KMS-11 (cell line): ENCODE data around the gene PPP2R5D.

Experiments
- H2AFZ ChIP-seq: fragments of 200-600 bp; sonication (generic); 2 replicates; pipeline ENCODE4 v1.6.1; 2016; ENCODE audit warnings: antibody characterized with exemption, mixed run types, low read depth
- H3K27ac ChIP-seq: fragments of 200-600 bp; sonication (generic); 2 replicates; pipeline ENCODE4 v1.6.1; 2016; ENCODE audit warnings: mild to moderate bottlenecking, mixed run types
- H3K27me3 ChIP-seq: fragments of 200-600 bp; sonication (generic); 2 replicates; pipeline ENCODE4 v1.6.1; 2017; ENCODE audit warnings: mild to moderate bottlenecking, low read depth, mixed run types, moderate library complexity; ENCODE audit not compliant: insufficient read depth
- H3K36me3 ChIP-seq: fragments of 200-600 bp; sonication (generic); 2 replicates; pipeline ENCODE4 v1.6.1; 2017; ENCODE audit warnings: mild to moderate bottlenecking, mixed run types; ENCODE audit not compliant: insufficient read depth
- H3K4me1 ChIP-seq: fragments of 200-600 bp; sonication (generic); 2 replicates; pipeline ENCODE4 v1.6.1; 2016; ENCODE audit warnings: mild to moderate bottlenecking, low read depth, mixed run types; ENCODE audit not compliant: poor library complexity, severe bottlenecking
- H3K4me2 ChIP-seq: fragments of 200-600 bp; sonication (generic); 2 replicates; pipeline ENCODE4 v1.7.0; 2016; ENCODE audit warnings: mild to moderate bottlenecking, mixed run types
- H3K4me3 ChIP-seq: fragments of 200-600 bp; sonication (generic); IDR thresholded peaks from 2 replicates; pipeline ENCODE4 v1.6.1; 2017; ENCODE audit warnings: low read depth, low read length, mixed read lengths; ENCODE audit not compliant: insufficient read depth
- H3K79me2 ChIP-seq: fragments of 200-600 bp; sonication (generic); 2 replicates; pipeline ENCODE4 v1.6.1; 2016; ENCODE audit warnings: low read depth, mixed run types; ENCODE audit not compliant: insufficient read depth
- H3K9ac ChIP-seq: fragments of 200-600 bp; sonication (generic); 2 replicates; pipeline ENCODE4 v1.6.1; 2016; ENCODE audit warnings: mild to moderate bottlenecking, mixed run types
- H4K20me1 ChIP-seq: fragments of 200-600 bp; sonication (generic); 2 replicates; pipeline ENCODE4 v1.6.1; 2016; ENCODE audit warnings: mild to moderate bottlenecking, mixed run types; ENCODE audit not compliant: insufficient read depth
- CTCF ChIP-seq: fragments of 200-600 bp; sonication (generic); conservative IDR thresholded peaks from 2 replicates; pipeline ENCODE4 v1.6.1; 2017; ENCODE audit warnings: low read depth, mild to moderate bottlenecking, antibody characterized with exemption, low read length, moderate library complexity, mixed read lengths

PPP2R5D gene

DNA sequence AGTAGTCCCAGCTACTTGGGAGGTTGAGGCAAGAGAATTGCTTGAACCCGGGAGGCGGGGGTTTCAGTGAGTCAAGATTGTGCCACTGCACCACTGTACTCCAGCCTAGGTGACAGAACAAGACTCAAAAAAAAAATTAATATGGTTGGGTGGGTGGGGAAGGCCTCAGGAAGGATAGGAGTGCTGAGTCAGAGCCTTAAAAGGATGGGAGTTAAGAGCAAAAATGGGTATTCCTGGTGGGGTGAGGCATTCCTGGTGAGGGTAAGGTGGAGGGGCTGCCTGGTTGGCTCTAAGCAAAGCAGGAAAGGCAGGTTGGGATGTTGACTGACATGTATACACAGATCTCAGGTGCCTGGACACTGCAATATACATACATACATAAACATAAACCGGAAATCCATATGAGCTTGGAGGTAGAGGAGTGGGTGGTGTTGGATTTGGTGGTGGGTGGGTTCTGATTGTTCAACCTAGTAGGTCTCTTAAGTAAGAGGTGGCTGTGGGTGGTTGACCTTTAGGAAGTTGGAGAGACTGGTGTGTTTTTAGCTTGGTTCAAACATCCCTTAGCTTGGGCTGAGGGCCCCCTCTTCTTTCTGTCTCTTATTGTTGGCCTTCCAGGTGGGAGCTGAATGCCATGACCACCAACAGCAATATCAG is 35.8 kb downstream of the PPP2R5D start:
- H3K27ac ChIP-seq: no peak overlapping the region
- peaks cover 39% of the 10 kb centered on the region for H3K79me2 ChIP-seq
- no peak overlapping the region; the same call in 1 of the 2 replicates for H3K4me2 ChIP-seq

GRCh38 chr6:43020847-43021246 is 36.5 kb downstream of the PPP2R5D start:
- peak overlapping the region; percentile 70 for H3K27ac ChIP-seq
- no peak overlapping the region for H3K4me3 ChIP-seq
- H3K36me3 ChIP-seq: no peaks in the 10 kb centered on the region
- peak overlapping the region; percentile 65; the same call in 1 of the 2 replicates for H3K9ac ChIP-seq
- peak overlapping the region; percentile 87; the same call in 1 of the 2 replicates for H2AFZ ChIP-seq
- H3K79me2 ChIP-seq: peaks cover 35% of the 10 kb centered on the region
- H3K4me2 ChIP-seq: peak overlapping the region; percentile 98
- TF ChIP-seq CTCF: no peak
- H3K27me3 ChIP-seq: no peaks in the 10 kb centered on the region
- H3K4me1 ChIP-seq: peaks cover 43% of the 10 kb centered on the region
- no peaks in the 10 kb centered on the region for H4K20me1 ChIP-seq

More for the DNA sequence above, 35.8 kb downstream of the PPP2R5D start:
- TF ChIP-seq CTCF: no peak
- Histone ChIP-seq H3K9ac (no peak overlapping the region), H3K27me3 (no peaks in the 10 kb centered on the region), H4K20me1 (no peaks in the 10 kb centered on the region), H3K4me1 (peaks cover 48% of the 10 kb centered on the region), H3K36me3 (no peaks in the 10 kb centered on the region), H3K4me3 (no peak overlapping the region), H2AFZ (no peak overlapping the region)

- peaks cover 29% of the 10 kb centered on the region for H3K79me2 ChIP-seq
- no peaks in the 10 kb centered on the region for H3K27me3 ChIP-seq
- H3K4me3 ChIP-seq: no peak within 1 kb of the TSS
- peaks cover 37% of the 10 kb centered on the region for H3K4me1 ChIP-seq
- H2AFZ ChIP-seq: peak within 1 kb of the TSS; percentile 87
- peak within 1 kb of the TSS; percentile 98 for H3K4me2 ChIP-seq
- H3K27ac ChIP-seq: peak within 1 kb of the TSS; percentile 70
- H4K20me1 ChIP-seq: no peaks in the 10 kb centered on the region
- TF ChIP-seq CTCF: no peak
- no peaks in the 10 kb centered on the region for H3K36me3 ChIP-seq
- H3K9ac ChIP-seq: peak within 1 kb of the TSS; percentile 65; the same call in 1 of the 2 replicates
Measured at GRCh38 chr6:43021270-43022047, 37.1 kb downstream of the PPP2R5D start, which contains the start of gene RRP36. Gene RRP36 (plus strand): TSS chr6:43021623. CDS start chr6:43021655, 32 bp downstream.

DNA sequence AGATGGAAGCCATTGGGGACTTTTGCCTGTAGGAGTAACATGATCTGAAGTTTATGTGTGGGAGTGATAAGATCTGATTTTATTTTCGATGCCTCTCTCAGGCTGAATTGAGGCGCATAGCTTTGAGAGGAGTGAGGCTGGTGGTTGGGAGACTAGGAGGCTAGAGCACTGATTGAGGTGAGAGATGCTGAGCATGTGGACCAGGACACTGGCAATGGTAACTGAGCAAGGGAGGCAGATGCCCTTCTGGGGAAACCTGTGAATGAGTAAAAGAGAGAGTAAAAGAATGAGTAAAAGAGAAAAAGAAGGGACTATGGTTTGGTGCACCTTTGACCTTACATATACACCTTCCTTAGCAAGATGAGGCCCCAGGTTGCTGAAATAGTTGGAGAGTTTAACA is 40.1 kb downstream of the PPP2R5D start:
- Histone ChIP-seq H3K4me3 (no peak overlapping the region), H3K27ac (no peak overlapping the region), H3K9ac (no peak overlapping the region), H2AFZ (no peak overlapping the region), H4K20me1 (no peaks in the 10 kb centered on the region), H3K4me1 (peaks cover 25% of the 10 kb centered on the region), H3K4me2 (no peak overlapping the region), H3K36me3 (0 out of 2 replicates have a peak, but pooled peaks cover under 1% of the 10 kb centered on the region), H3K27me3 (no peaks in the 10 kb centered on the region), H3K79me2 (peaks cover 29% of the 10 kb centered on the region)
- TF ChIP-seq CTCF: no peak
